Measurements from ENCODE around the gene SLC7A10.

GRCh38 chr19:33215438-33216197 lies 10.0 kb downstream of the SLC7A10 start:
- TF ChIP-seq CTCF (IDR thresholded peaks at IDR 0.05) (no peak), POLR2A (IDR thresholded peaks at IDR 0.05) (no peak)
